Measurements from ENCODE around the gene SLC7A1.

Gene SLC7A1

DNA sequence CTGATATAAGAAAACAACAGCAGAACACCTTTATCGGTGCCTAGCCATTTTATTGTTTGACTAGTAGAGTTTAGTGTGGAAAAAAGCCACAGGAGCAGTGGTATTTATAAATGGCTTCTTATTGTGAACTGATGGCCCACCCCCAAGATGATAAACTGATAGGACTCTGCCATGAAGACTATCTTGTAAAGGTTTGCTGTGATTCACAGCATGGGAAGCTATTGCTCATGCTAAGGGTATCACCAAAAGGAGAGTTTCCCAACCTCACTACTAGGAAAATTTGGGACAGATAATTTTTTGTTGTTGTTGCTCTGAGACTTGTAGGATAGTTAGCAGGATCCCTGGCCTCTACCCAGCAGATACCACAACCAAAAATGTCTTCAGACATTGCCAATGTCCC, 12.0 kb upstream of the SLC7A1 start:
- TF ChIP-seq CTCF (conservative IDR thresholded peaks at IDR 0.05), result no peak

DNA sequence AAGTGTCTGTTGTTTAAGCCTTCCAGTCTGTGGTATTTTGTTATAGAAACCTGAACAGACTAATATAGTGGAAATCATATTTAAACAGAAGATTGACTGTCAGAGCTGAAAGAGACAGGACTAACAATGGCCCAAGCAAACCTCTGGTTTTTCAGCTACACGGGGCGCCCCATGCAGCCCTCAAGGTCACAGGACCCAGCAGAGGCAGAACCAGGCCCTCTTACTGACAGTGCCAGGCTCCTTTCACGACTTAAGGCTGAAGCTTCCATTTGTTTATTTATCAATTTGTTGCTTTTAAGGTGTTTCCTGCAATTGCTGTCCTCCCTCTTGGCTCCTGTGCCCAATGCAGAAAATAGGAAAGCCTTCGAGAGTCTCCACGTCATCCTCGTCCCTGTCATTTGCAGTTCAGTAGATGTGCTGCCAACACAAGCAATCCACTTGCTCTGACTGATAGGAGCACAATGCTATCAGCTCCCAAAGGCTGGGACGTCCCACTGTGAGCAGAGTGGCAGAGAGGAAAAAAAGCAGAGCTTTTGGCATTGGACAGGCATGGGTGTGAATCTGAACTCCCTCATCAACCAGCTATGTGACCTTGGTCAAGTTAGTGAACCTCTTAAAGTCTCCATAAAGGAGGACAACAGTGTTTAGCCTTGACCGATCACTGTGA, 10.5 kb upstream of the SLC7A1 start:
- no peak for TF ChIP-seq CTCF (conservative IDR thresholded peaks at IDR 0.05)
- H3K27ac ChIP-seq, result no peak overlapping the region

More for the DNA sequence above, 12.0 kb upstream of the SLC7A1 start:
- no peak overlapping the region for H3K27ac ChIP-seq

DNA sequence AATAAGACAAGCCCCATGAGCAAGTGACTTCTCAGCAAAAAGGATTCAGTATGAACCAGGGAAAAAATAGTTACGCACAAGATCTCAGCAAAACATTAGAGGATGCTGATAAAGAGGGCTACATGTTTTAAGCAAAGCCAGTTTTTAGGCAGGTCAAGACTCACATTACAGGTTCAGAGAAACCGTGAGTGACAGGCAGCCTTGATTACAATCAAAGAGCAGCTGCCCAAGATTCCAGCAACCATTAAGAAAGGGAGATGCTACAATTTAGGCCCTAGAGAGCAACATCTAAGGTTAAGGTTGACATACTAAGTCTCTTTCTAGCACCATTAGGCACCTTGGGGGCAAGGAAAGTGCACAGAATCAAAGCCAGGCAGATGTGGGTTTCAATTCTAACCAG, 2.8 kb upstream of the SLC7A1 start:
- no peak for TF ChIP-seq CTCF (conservative IDR thresholded peaks at IDR 0.05)
- H3K27ac ChIP-seq, result no peak overlapping the region

DNA sequence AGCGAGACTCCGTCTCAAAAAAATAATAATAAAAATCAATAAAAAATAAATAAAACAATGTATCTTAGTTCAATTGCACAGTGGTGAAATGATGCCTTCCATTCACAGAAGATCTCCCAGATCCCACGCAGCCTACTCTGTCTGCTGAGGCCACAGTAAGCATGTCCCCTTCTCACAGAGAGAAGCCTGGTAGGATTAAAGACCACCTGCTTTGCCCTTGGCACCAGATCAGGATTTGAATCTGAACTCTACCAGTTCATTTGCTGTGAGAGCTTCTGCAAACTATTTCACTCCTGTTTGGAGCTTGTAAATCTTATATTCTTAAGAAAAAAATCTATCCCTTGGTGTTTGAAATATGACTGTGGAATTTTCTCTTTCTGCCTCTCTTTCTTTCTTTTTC, 2.2 kb upstream of the SLC7A1 start:
- H3K27ac ChIP-seq, result no peak overlapping the region
- TF ChIP-seq CTCF (conservative IDR thresholded peaks at IDR 0.05), result no peak

DNA sequence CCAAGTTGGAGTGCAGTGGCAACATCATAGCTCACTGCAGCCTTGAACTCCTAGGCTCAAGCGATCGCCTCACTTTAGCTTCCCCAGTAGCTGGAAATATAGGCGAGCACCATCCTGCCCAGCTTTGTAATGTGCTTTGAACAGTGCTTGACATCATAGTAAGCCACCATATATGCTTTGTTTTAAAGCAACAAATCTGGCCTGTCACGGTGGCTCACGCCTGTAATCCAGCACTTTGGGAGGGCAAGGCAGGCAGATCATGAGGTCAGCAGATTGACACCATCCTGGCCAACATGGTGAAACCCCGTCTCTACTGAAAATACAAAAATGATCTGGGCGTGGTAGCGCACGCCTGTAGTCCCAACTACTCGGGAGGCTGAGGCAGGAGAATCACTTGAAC, 1.8 kb upstream of the SLC7A1 start:
- no peak for TF ChIP-seq CTCF (conservative IDR thresholded peaks at IDR 0.05)
- H3K27ac ChIP-seq, result no peak overlapping the region

- no peak; the same call in 1 of the 2 replicates for TF ChIP-seq CTCF (conservative IDR thresholded peaks at IDR 0.05)
- H3K27ac ChIP-seq, result peak overlapping the region; percentile 94
Observed at GRCh38 chr13:29596064-29596418, 553 bp upstream of the SLC7A1 start.

DNA sequence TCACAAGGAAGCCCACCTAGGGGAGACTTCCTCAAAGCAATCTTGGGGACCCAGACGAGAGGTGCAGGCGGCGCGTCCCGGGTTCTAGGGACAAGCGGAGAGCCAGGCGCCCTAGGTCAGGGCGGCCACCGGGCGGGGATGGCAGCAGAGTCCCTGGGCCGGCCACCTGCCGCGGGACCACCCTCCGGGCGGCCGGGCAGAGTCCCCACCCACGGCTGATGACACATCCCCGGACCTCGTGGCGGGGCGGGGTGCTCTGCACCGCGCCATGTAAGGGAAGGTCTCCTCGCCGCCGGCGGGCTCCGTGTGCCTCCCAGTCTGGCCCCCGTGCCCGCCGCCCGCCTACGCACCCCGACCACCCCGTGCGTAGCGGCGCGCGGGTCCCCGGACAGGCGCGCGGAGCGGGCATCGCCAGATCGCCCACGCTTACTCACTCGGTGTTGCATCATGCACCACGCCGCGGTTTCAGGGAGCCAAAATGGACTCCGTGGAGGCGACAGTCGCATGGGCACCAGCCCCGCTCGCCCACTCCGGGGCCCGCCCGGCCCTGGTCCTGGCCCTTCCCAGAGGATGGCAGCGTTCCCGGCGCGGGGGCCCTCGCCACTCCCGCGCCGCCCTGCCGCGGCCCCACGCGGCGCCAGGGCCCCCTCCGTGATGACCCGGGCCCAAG, 643 bp downstream of the SLC7A1 start:
- no peak for TF ChIP-seq CTCF (conservative IDR thresholded peaks at IDR 0.05)
- H3K27ac ChIP-seq, result peak overlapping the region; percentile 94
